Type B pancreatic cell (in vitro differentiated cells): Measurements from ENCODE around the gene PSG6. TPM values are rescaled to one million over a fixed set of nuclear protein-coding genes. Genes with fewer than 3 reads are reported as not detected.
"Not testable (repeated sequence)": the region's sequence is repeated elsewhere in the genome, so short reads cannot be mapped to it uniquely, and the experiment has no call there.

Source experiments
- DNase-seq: peaks from one replicate; pipeline ENCODE4 v3.0.0; 2021; ENCODE audit warnings: mixed read lengths; ENCODE audit not compliant: unreplicated experiment; ENCODE audit errors: extremely low spot score
- H3K27ac Mint-ChIP-seq: 2 replicates; pipeline ENCODE4 v1.8.0; 2021; ENCODE audit warnings: mild to moderate bottlenecking, mixed read lengths
- H3K27me3 Mint-ChIP-seq: 2 replicates; pipeline ENCODE4 v1.8.0; 2021; ENCODE audit warnings: mixed read lengths
- H3K36me3 Mint-ChIP-seq: 2 replicates; pipeline ENCODE4 v1.8.0; 2021; ENCODE audit warnings: mixed read lengths
- H3K4me1 Mint-ChIP-seq: one replicate; pipeline ENCODE4 v1.8.0; 2021; ENCODE audit warnings: mixed read lengths; ENCODE audit not compliant: unreplicated experiment
- H3K4me3 Mint-ChIP-seq: 2 replicates; pipeline ENCODE4 v1.8.0; 2021; ENCODE audit warnings: mild to moderate bottlenecking, mixed read lengths
- H3K9me3 Mint-ChIP-seq: 2 replicates; pipeline ENCODE4 v1.8.0; 2021; ENCODE audit warnings: mixed read lengths
- CTCF ChIP-seq: fragments of 200-600 bp; sonication (generic); conservative IDR thresholded peaks from 2 replicates; pipeline ENCODE4 v1.5.0; 2021; ENCODE audit warnings: antibody characterized with exemption, mild to moderate bottlenecking
- total RNA-seq: library from RNA; stranded (reverse); gene quantifications from 2 replicates; pipeline ENCODE4 v1.2.1, GENCODE V29; 2021; ENCODE audit warnings: low replicate concordance

The PSG6 gene
- total RNA-seq, 1 donor from 2014 or later: not detected

- H3K4me1 Mint-ChIP-seq, H3K36me3 Mint-ChIP-seq, H3K27ac Mint-ChIP-seq: not testable (repeated sequence)
Measured at GRCh38 chr19:42930214-42930613, 12.5 kb upstream of the PSG6 start.

GRCh38 chr19:42928896-42929295 lies 11.2 kb upstream of the PSG6 start:
- Mint-ChIP-seq H3K9me3 (no peaks in the 10 kb centered on the region), H3K4me3 (no peak overlapping the region), H3K36me3 (no peaks in the 10 kb centered on the region), H3K27ac (no peak overlapping the region), H3K4me1 (no peaks in the 10 kb centered on the region), H3K27me3 (no peaks in the 10 kb centered on the region)
- TF ChIP-seq CTCF: no peak
- peak; percentile 25 for DNase-seq

More at GRCh38 chr19:42930214-42930613, 12.5 kb upstream of the PSG6 start:
- DNase-seq: peak; percentile 29
- not testable (repeated sequence) for H3K4me3 Mint-ChIP-seq, H3K9me3 Mint-ChIP-seq, H3K27me3 Mint-ChIP-seq

DNA sequence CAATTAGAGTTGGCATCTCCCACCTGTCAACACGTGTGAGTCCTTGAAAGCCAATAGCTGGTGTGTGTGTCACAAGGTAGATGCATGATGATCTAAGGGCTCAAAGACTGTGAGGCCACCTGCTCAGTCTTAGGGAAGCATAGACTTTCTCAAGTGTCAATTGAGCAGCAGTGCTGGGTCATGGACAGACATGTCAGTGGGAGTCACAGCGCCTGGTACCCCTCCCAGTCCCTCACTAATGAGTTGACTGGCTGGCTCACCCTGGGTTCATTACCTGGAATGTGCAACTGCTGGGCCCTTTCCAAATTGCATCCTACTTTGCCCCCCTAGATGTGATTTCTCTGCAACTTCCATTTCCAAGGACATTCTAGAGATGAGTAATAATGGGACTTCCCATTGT lies 9.1 kb upstream of the PSG6 start:
- Mint-ChIP-seq H3K27me3 (no peaks in the 10 kb centered on the region), H3K27ac (no peak overlapping the region), H3K4me1 (no peaks in the 10 kb centered on the region), H3K36me3 (no peaks in the 10 kb centered on the region), H3K4me3 (no peak overlapping the region), H3K9me3 (no peaks in the 10 kb centered on the region)
- no peak for TF ChIP-seq CTCF
- DNase-seq: peak; percentile 37

GRCh38 chr19:42923106-42923505 lies 5.4 kb upstream of the PSG6 start:
- not testable (repeated sequence) for H3K9me3 Mint-ChIP-seq, H3K4me1 Mint-ChIP-seq, H3K36me3 Mint-ChIP-seq, H3K27ac Mint-ChIP-seq, DNase-seq, H3K4me3 Mint-ChIP-seq, H3K27me3 Mint-ChIP-seq
- peak; percentile 51 for TF ChIP-seq CTCF

GRCh38 chr19:42920971-42921370 lies 3.3 kb upstream of the PSG6 start:
- H3K4me1 Mint-ChIP-seq, H3K9me3 Mint-ChIP-seq, H3K4me3 Mint-ChIP-seq, H3K27ac Mint-ChIP-seq, H3K36me3 Mint-ChIP-seq, H3K27me3 Mint-ChIP-seq, DNase-seq: not testable (repeated sequence)

DNA sequence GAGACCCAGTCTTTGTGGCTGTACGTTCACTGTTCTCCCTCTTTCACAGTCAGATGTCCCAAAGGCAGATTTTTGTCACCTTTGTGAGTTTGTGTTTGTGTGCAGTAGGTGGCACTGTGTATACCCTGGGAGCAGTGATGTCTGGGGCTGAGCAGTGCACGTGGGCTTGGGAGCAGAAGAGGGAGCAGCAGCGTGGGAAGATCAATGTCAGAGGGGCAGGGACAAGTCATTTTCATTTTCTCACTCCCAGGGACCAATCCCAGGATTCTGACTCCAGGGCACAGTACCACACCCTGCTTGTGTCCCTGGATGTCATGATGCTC lies 2.0 kb upstream of the PSG6 start:
- H3K36me3 Mint-ChIP-seq: no peaks in the 10 kb centered on the region
- no peaks in the 10 kb centered on the region for H3K9me3 Mint-ChIP-seq
- DNase-seq: no peak
- H3K4me1 Mint-ChIP-seq: no peaks in the 10 kb centered on the region
- H3K27ac Mint-ChIP-seq: no peak overlapping the region
- H3K4me3 Mint-ChIP-seq: no peak overlapping the region
- no peaks in the 10 kb centered on the region for H3K27me3 Mint-ChIP-seq
- TF ChIP-seq CTCF: no peak

DNA sequence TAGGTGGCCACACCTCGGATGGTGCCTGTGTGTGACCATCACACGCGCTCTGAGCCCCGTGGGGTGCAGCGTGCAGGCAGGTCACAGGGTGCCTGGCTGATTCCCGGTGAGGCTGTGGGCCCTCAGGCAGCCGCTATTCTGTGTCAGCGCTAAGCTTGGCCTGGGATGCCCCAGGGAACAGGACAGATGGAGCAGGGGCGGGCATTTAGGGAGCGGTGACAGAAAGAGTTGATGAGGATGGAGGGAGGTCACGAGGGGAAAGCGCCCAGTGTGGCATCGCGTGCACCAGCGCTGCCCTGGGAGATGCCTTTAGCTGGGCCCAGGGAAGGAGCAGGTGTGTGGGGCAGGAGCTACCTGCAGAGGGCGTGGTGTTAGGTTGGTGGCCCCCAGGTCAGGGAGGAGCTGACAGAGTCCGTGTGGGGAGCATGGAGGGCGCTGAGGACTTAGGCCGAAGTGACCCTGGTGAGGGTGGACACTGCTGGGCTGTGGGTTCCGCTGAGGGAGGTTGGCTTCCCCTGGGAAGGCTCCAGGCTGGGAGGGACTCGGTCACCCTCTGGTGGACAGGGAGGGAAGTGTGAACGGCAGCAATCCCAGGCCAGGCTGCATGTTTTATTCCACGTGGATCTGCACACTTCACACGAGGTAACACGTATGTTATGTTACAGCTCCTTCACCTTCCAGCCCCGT lies 1.5 kb upstream of the PSG6 start:
- H3K9me3 Mint-ChIP-seq, H3K36me3 Mint-ChIP-seq, H3K27ac Mint-ChIP-seq, DNase-seq, H3K4me3 Mint-ChIP-seq, H3K4me1 Mint-ChIP-seq, H3K27me3 Mint-ChIP-seq: not testable (repeated sequence)

DNA sequence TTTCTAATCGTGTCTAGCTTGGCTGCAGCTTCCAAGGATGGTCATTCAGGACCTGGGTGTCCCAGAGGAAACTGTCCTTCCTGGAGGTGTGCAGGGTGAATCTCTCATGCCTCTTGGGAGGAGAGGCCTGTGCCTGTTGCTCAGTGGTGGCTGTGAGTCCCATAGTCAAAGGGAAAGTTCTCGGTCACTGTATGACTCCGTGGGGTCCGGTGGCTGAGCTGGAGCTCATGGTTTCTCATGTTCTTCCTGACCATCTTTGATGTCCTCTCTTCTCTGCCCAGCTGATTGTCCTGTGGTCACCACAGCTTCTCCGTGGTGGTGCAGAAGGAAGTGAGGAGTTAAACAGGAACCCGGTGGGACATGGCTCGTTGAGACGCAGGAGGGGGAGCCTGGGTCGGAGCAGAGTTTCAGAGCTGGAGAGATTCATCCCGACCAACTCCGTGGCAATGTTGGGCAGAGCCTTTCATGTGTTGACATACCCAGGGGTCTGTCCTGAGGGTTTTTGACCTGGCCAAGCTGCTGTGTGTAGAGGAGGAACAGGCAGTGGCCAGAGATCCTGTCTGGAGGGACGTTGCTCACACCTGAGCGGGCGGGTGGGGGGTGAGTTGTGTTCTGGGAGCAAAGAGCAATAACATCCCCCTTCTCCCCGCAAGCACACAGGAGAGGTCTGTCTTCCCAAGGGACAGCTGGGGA lies 829 bp upstream of the PSG6 start:
- H3K27ac Mint-ChIP-seq, H3K9me3 Mint-ChIP-seq: not testable (repeated sequence)

GRCh38 chr19:42916931-42917330 lies 763 bp downstream of the PSG6 start:
- DNase-seq, H3K4me3 Mint-ChIP-seq, H3K4me1 Mint-ChIP-seq, H3K36me3 Mint-ChIP-seq, H3K9me3 Mint-ChIP-seq, H3K27ac Mint-ChIP-seq, H3K27me3 Mint-ChIP-seq: not testable (repeated sequence)

More for the DNA sequence above, 829 bp upstream of the PSG6 start:
- not testable (repeated sequence) for H3K36me3 Mint-ChIP-seq, H3K27me3 Mint-ChIP-seq, H3K4me1 Mint-ChIP-seq, H3K4me3 Mint-ChIP-seq, DNase-seq

DNA sequence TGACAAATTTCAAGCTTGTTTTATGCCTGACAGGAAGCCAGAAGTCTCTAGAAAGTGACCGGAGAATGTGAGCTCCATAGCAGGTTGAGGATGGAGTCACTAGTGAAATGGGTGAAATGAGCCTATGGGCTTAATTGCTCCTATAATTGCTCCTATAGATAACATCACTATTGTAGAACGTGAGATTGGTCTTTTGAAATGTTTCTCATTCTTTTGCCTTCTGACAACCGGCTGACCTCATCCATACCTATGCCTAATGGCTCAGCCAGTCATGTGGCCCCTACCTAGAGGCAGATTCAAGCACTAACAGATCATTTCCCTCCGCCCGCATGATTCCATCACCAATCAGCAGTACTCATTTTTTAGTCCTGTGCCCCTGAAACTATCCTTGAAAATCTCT lies 4.2 kb downstream of the PSG6 start:
- H3K36me3 Mint-ChIP-seq, H3K4me1 Mint-ChIP-seq, H3K27ac Mint-ChIP-seq, H3K27me3 Mint-ChIP-seq, H3K9me3 Mint-ChIP-seq, H3K4me3 Mint-ChIP-seq, DNase-seq: not testable (repeated sequence)
